B cell (primary cell): ENCODE results near the gene LRP1-AS. TPM values are rescaled to one million over a fixed set of nuclear protein-coding genes. Genes with fewer than 3 reads are reported as not detected.

Experiments used
- polyA plus RNA-seq: library from polyadenylated mRNA; depleted of rRNA; stranded (reverse); fragments of >200 nt; gene quantifications from 2 replicates; pipeline ENCODE4 v1.2.3, GENCODE V29; 2012
- small RNA-seq: library from RNA; depleted of rRNA; stranded (forward); fragments of <200 nt; gene quantifications from one replicate; pipeline ENCODE3, GENCODE V24; 2012; ENCODE audit warnings: low replicate concordance, low read depth; ENCODE audit not compliant: insufficient read length
- total RNA-seq, 2 donors: library from RNA; stranded (reverse); fragments of 120-200 nt in 1 of 2; gene quantifications; 1 replicate in 1 of 2; 2 replicates in 1 of 2; pipeline versions ENCODE4 v1.2.3 to v1.2.4, GENCODE V29; 2013 to 2022

The LRP1-AS gene
- total and polyA plus RNA-seq, 2 donors (not counting 1 experiment from before 2014, with no cell fraction given): not detected

Small RNA genes lying within 50 kb of the gene (small RNA-seq; reads per million reads assigned to genes)
- not detected for gene MIR1228

Other genes starting within 250 kb of the LRP1-AS start
- 0.22 TPM in 1 of 2 replicates, not detected in the other for gene SDR9C7, start 213.2 kb downstream of the LRP1-AS start, total RNA-seq
- gene SDR9C7, start 213.2 kb downstream of the LRP1-AS start, polyA plus RNA-seq: not detected in 2 replicates
- gene RDH16, start 190.0 kb downstream of the LRP1-AS start, total RNA-seq: 1.5 and 2.4 TPM in 2 replicates
- gene RDH16, start 190.0 kb downstream of the LRP1-AS start, polyA plus RNA-seq: 1.1 and 2.0 TPM in 2 replicates
- 13.9 and 15.6 TPM in 2 replicates for gene ZBTB39, start 141.1 kb downstream of the LRP1-AS start, total RNA-seq
- gene ZBTB39, start 141.1 kb downstream of the LRP1-AS start, polyA plus RNA-seq: 5.4 TPM in 2 replicates
- gene TAC3, start 131.1 kb downstream of the LRP1-AS start, total RNA-seq: not detected in 2 replicates
- 0.24 TPM in 1 of 2 replicates, not detected in the other for gene TAC3, start 131.1 kb downstream of the LRP1-AS start, polyA plus RNA-seq
- 1.3 TPM in 2 replicates for gene MYO1A, start 97.5 kb downstream of the LRP1-AS start, total RNA-seq
- 0.19 and 0.55 TPM in 2 replicates for gene MYO1A, start 97.5 kb downstream of the LRP1-AS start, polyA plus RNA-seq
- gene NEMP1, start 68.8 kb downstream of the LRP1-AS start, total RNA-seq: 35.0 and 40.1 TPM in 2 replicates
- 13.6 and 15.4 TPM in 2 replicates for gene NEMP1, start 68.8 kb downstream of the LRP1-AS start, polyA plus RNA-seq
- gene NAB2, start 58.5 kb downstream of the LRP1-AS start, total RNA-seq: 49.0 and 52.1 TPM in 2 replicates
- 5.8 and 6.7 TPM in 2 replicates for gene NAB2, start 58.5 kb downstream of the LRP1-AS start, polyA plus RNA-seq
- gene STAT6, start 36.3 kb downstream of the LRP1-AS start, total RNA-seq: 704 and 736 TPM in 2 replicates
- gene STAT6, start 36.3 kb downstream of the LRP1-AS start, polyA plus RNA-seq: 544 and 565 TPM in 2 replicates
- gene LRP1, start 19.1 kb downstream of the LRP1-AS start, total RNA-seq: 4.1 and 5.7 TPM in 2 replicates
- 2.0 TPM in 2 replicates for gene LRP1, start 19.1 kb downstream of the LRP1-AS start, polyA plus RNA-seq
- gene NXPH4, start 69.2 kb upstream of the LRP1-AS start, total RNA-seq: 6.9 and 8.6 TPM in 2 replicates
- 3.5 and 5.6 TPM in 2 replicates for gene NXPH4, start 69.2 kb upstream of the LRP1-AS start, polyA plus RNA-seq
- gene SHMT2, start 82.1 kb upstream of the LRP1-AS start, total RNA-seq: 147 and 166 TPM in 2 replicates
- 203 and 236 TPM in 2 replicates for gene SHMT2, start 82.1 kb upstream of the LRP1-AS start, polyA plus RNA-seq
- gene STAC3, start 103.6 kb upstream of the LRP1-AS start, total RNA-seq: 5.3 and 6.2 TPM in 2 replicates
- 4.5 and 4.9 TPM in 2 replicates for gene STAC3, start 103.6 kb upstream of the LRP1-AS start, polyA plus RNA-seq